GM10847 (cell line): ENCODE data around the gene TBC1D5.

Source experiments
- POLR2A ChIP-seq: IDR thresholded peaks from 2 replicates; pipeline ENCODE4 v1.6.1; 2011; ENCODE audit not compliant: insufficient read length; ENCODE audit errors: extremely low read depth

Gene TBC1D5

DNA sequence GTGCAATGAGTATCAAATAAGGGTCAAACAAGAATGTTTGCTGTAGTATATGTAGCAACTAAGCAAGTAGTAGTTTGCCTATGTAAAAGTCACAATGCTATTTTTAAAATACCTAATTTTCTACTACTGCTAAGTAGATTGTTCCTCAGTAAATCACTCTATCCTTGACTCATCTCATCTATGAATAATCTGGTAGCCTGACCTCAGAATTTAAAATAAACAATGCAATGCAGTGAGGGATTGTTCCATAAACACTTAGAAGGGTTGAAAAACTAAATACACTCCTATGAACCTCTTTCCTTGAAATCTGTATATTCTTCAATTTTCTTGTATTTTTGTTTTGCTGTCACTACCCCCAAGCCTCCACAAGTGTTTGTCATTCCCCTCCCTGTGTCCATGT is 253.3 kb downstream of the TBC1D5 start:
- TF ChIP-seq POLR2A, result no peak

DNA sequence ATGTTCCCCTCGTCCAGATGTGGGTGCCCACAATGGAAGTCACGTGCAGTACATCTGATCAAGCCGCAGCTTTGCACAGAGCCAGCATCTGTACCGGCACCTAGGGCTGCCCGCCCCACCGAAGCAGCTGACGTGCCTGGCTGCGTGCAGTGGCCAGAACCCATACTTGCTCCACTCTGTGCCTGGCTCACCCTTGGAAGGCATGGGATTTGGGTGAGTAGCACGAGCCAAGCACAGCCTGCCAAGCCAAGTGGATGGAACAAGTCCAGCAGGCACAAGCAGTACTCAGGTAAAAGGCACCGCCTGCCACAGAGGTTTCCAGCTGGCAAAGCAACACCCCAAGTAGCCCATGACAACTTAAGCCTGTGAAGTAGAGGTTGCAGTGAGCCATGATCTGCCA is 261.3 kb downstream of the TBC1D5 start:
- TF ChIP-seq POLR2A, result no peak

DNA sequence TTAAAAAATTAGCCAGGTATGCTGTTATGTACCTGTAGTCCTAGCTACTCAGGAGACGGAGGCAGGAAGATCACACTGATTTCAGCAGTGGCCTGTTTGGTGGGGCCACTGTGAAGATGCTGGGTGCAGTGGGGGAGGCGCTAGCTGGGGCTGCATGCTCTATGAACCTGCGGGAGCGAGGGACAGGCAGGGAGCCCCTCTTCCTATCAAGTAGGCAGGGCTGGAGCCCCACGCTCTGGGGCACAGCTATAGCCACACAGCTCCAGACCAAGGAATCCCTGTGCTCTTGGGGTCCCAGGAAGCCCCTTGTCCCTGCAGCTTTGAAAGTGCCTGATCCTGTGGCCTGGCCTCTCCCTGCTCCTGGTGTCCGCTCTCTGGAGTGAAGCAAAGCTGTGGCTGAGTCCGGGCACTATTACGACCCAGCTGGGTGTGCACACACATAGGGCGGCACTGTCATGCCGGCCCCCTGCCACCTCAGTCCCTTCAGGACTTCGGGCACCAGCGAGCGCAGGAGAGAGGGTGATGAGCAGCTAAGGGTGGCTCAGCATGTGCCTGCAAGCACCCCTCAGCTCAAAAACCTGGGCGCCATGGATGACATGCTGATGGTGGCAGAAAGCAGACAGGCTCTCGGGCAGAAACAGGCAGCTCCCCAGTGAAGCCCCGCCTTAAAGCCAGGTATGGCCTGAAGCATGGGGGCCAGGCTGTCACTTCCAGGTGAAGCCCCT is 262.6 kb downstream of the TBC1D5 start:
- no peak for TF ChIP-seq POLR2A

DNA sequence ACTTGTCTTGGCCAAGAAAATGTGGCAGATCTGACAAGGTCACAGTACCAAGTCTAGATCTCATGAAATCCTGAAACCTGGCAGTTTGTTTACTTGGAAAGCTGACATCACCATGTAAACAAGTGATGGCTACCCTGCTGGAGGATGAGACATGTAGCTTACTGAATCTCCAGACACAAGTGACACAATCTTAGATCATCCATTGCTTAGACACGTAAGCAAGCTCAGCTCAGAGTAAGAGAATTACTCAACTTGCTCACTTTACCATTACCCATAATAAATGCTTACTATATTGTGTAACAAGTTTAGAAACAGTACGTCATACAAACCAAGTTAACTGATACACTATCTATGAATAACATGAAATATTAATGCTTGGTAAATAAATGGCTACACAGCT is 263.8 kb downstream of the TBC1D5 start:
- TF ChIP-seq POLR2A, result no peak

DNA sequence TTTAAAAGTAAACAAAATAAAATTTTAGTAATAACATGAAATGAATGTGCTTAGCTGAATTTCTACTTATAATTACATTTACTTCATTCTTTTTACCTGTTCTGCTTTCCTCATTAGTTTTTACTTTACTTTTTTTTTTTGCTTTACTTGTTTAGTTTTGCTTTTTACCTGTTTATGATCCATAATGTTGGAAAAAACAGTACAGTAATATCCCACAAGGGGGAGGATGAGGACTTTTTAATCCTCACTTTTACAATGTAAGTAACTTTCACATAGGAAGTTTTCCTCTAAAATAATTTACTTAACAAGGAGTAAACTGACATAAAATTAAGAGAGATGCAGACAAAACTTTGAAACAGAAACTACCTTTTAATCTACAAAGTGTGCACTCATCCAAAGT is 268.7 kb downstream of the TBC1D5 start:
- no peak for TF ChIP-seq POLR2A

DNA sequence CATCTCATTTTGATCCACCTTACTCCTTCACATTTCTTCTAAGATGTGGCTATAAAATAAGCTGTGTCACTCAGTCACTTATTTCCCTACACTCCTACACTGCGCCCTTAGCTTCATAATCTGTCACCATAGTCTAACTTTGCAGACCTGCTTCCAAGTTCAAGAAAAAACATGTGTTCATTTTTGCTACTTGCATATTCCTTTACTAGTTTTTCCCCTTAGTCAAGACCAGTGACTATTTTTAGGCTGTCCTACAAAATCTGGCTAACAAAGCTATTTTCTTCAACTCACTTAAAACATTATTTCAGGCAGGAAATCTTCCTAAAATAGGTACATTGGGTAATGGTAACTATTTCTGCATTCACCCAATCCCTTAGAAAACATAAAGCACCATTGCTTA is 272.5 kb downstream of the TBC1D5 start:
- TF ChIP-seq POLR2A, result no peak

DNA sequence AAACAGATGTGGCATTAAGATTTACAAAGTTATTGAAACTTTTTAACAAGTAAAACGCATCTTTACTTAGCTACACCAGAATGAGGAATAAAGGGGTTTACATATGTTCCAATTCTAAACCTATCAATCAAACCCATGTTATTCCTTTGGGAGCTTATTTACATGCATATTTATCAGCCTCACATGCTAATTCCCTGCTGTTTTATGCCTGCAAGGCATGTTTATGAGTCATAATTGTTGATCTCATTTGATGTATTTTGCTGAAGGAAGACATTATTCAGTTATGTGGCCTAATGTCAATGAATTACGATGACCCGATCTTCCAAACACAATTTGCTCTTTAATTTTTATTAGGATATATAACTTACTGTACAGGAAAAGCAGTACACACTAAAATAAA is 272.9 kb downstream of the TBC1D5 start:
- no peak for TF ChIP-seq POLR2A

DNA sequence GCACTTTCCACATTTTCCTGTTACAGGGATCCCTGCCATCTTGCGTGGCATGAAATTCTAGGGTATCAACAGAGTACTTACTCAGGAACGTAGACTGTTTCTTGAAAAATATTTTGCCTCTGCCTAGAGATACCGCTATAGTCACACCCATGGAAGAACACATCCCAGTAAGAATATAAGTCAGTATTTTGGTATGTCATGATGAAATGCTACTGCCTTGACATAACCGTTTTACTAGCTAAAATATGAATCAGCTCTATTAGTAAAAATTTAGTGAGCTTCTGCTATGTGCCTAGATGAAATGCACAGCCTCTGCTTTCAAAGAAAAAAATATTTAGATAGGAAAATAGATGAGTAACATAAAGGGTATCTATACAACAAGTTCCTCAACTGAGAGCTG is 276.4 kb downstream of the TBC1D5 start:
- TF ChIP-seq POLR2A, result no peak

DNA sequence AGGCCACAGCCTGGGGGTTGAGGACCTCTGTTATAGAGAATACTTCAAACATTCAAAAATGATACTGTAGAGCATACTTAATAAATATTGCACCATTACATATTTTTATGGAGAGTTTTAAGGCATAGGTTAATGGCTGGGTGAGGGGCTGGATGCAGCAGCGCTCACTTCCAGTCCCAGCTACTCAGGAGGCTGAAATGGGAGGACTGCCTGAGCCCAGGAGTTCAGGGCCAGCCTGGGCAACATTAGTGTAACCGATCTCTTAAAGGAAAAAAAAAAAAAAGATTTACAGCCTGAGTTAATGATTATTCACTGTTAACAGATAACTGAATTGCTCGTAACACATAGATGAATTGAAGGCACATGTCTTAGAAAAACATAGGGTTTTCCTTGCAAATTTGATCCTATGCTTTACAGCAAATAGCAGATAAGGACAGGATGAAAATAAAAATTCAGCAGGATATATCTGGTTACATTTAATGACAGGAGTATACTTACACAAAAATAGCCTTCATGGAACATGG is 282.9 kb downstream of the TBC1D5 start:
- TF ChIP-seq POLR2A, result no peak

DNA sequence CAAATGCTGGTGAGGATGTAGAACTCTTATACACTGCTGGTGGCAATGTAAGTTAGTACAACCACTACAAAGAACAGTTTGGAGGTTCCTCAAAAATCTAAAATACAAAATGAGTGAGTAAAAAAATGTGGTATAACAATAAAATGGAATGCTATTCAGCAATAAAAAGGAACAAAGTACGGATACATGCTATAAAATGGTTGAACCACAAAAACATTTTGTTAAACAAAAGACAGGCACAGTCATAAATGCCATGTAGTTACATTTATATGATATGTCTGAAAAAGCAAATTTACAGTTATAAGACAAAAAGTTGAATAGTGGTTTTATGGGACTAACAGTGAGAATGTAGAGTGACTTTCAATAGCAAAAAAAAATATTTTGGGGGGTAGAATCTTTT is 285.8 kb downstream of the TBC1D5 start:
- TF ChIP-seq POLR2A, result no peak

DNA sequence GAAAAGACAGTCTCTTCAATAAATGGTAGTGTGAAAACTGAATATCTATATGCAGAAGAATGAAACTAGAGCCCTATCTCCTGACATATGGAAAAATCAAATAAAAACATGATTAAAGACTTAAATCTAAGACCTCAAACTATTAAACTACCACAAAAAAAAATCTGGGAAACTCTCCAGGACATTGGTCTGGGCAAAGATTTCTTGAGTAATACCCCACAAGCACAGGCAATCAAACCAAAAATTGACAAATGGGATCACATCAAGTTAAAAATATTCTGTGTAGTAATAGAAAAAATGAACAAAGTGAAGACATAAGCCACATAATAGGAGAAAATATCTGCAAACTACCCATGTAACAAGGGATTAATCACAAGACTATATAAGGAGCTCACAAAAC is 286.4 kb downstream of the TBC1D5 start:
- TF ChIP-seq POLR2A, result no peak

DNA sequence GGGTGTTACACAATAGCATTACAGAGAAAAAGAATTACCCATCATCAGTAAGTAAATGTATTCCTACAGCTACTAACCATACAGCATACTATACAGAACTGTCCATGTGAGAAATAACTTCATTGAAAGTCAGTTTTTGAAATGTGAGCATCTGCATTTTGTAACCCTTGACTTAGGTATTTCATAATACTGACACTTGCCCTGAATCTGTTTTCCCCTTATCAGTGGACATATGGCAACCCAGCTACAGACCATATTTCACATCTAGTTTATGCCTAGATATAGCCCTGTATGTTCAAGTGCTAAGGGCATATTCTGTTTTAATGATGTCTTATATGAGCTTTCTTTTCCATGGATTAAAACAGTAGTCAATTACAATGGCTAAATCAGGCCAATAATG is 297.6 kb downstream of the TBC1D5 start:
- no peak for TF ChIP-seq POLR2A

DNA sequence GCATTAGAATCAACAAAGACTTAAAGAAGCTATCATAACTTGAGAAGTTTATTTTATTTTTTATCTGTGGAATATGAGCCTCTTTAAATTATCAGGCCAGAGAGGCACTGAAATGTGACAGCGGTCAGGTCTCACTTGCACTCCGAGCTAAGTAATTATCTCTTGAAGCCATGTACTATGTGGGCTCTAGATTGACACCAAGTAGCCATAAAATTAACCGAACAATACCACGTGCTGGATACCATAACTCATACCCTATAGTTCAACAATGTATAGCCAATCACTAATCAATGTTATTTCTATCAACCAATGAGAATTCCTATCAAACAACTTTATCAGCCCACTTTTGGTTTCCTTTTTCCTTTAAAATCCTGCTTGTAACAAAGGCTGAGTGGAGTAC is 299.3 kb downstream of the TBC1D5 start:
- no peak for TF ChIP-seq POLR2A

DNA sequence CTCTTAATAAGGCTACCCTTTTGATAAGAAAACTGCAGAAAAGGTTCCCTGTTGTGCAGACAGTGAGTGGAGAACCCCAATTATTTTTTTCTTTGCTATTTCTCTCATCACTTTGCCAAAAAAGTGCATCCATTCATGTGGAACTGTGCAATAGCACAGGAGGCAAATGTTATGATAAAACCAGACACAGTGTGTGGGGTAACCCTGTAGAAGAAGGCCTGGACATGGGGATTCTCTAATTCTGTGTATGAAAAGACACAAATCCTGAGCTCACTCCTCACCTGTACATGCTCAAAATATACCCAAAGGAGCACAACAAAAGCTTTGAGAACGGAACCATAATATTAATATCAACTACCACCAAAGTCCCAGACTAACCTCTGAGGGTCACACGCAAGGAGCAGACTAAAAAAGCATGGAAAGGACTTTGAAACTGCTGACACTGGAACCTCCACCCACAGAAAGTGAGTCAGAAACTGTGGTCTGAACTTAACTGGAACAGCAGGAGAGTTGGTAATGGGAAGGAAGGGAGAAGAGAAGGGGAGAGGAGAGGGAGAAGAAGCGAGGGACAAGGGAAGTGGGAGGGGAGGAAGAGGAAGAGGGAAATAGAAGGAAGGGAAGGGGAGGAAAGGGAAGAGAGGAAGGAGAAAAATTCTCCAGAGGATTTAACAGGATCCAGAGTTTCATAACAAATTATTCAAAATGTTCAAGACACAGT is 299.9 kb downstream of the TBC1D5 start:
- TF ChIP-seq POLR2A, result no peak

DNA sequence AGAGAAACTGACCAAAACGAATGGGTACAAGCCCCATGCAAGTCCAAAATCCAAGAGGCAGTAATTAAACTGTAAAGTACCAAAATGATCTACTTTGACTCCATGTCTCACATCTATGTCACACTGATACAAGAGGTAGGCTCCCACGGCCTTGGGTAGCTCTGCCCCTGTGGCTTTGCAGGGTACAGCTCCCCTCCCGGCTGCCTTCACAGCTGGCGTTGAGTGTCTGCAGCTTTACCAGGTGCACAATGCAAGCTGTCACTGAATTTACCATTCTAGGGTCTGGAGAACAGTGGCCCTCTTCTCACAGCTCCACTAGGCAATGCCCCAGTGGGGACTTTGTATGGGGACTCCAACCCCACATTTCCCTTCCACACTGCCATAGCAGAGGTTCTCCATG is 308.6 kb downstream of the TBC1D5 start:
- no peak for TF ChIP-seq POLR2A

DNA sequence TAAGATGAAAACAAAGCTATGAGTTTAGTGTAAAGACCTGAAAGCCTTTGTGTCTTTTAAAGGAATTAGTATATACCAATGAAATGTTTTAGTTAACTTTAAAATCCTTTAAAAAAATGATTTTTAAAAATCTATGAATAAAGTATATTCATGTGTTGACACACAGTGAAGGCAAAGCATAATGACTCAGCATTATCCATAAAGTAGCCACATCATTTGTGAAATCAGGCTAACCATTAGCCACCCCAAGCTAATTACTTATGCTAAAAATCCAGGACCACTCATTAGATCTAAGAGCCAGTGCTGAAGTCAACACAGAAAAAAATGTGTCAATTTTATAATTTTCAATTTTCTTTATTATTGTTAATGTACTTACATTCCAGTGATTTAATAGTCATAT is 310.2 kb downstream of the TBC1D5 start:
- no peak for TF ChIP-seq POLR2A
